ENCODE results near the gene CPED1.

CPED1 gene

DNA sequence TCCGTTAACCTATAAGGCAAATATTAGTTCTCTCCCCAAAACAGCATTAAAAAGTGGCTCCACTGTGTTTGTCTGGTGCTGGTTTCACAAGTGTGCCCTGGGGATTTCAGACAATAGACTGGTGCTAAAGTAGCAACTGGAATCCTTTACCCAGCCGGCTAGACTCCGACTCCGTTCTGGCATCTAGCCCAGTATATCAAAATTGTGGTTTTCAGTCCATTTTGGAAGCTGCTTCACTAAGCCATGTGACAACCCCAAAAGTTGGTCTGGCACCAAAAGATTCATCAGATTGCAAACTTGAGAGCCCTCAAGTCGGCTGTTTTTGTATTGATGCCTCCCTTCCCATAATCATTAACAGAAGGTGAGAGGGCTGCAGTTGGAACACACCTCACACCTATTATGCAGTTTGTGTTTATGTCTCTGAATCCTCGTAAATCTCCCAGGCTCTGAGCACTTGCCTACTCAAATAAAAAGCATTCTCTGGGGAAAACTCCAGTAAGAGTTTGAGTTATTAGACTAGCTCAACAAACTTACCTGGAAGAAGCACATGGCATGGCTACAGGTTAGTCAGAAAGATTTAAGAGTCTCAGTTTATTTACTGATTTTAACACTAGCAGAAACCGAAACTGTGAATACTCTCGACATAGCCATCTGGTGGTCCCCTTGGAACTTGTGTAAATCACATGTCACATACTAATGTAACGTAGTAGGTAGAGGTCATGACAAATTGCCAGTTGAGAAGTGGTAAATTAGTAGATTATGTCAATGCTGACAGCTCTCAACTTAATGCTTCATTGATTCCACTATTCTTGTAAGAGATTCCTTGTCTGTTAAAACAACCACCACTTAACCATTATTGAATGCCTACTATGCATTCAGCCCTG, 325.5 kb downstream of the CPED1 start (continued):
- TF ChIP-seq ZFP37 (tag by site-specific recombination; IDR thresholded peaks at IDR 0.05) (no peak), ZNF132 (tag by site-specific recombination; IDR thresholded peaks at IDR 0.05; ENCODE audit: borderline replicate concordance) (no peak), TRIM28 (IDR thresholded peaks at IDR 0.05; ENCODE audit: borderline replicate concordance, low read length) (peak; percentile 30; the same call in 1 of the 2 replicates), ZNF555 (tag by site-specific recombination; conservative IDR thresholded peaks at IDR 0.05) (no peak), ZNF2 (tag by site-specific recombination; IDR thresholded peaks at IDR 0.05) (peak; percentile 79), SCRT2 (tag by site-specific recombination; IDR thresholded peaks at IDR 0.05) (peak; percentile 89), ZNF830 (tag by site-specific recombination; IDR thresholded peaks at IDR 0.05; ENCODE audit: low read depth) (no peak), ZNF112 (tag by site-specific recombination; IDR thresholded peaks at IDR 0.05) (no peak), FEZF1 (tag by site-specific recombination; IDR thresholded peaks at IDR 0.05) (peak; percentile 99), SP2 (tag by site-specific recombination; IDR thresholded peaks at IDR 0.05) (peak; percentile 23; the same call in 1 of the 2 replicates), ZNF843 (tag by site-specific recombination; IDR thresholded peaks at IDR 0.05) (peak; percentile 98), ZNF596 (tag by site-specific recombination; IDR thresholded peaks at IDR 0.05) (no peak), ZNF510 (tag by site-specific recombination; IDR thresholded peaks at IDR 0.05; ENCODE audit: insufficient replicate concordance) (no peak), ZNF26 (tag by site-specific recombination; IDR thresholded peaks at IDR 0.05) (no peak), KLF16 (tag by site-specific recombination; IDR thresholded peaks at IDR 0.05) (no peak), SETDB1 (IDR thresholded peaks at IDR 0.05; ENCODE audit: insufficient read length, low read length) (no peak), PRDM2 (tag by site-specific recombination; IDR thresholded peaks at IDR 0.05; ENCODE audit: borderline replicate concordance) (no peak), HOXD13 (CRISPR knock-in tag; IDR thresholded peaks at IDR 0.05; ENCODE audit: borderline replicate concordance) (peak; percentile 39; the same call in 1 of the 2 replicates), ELK4 (IDR thresholded peaks at IDR 0.05; ENCODE audit: borderline replicate concordance, low read depth, low read length) (no peak), GFI1B (tag by site-specific recombination; IDR thresholded peaks at IDR 0.05) (peak; percentile 53; the same call in 1 of the 2 replicates), ZFP69B (tag by site-specific recombination; IDR thresholded peaks at IDR 0.05) (no peak), ZNF16 (tag by site-specific recombination; IDR thresholded peaks at IDR 0.05; ENCODE audit: low read depth) (no peak), OVOL3 (tag by site-specific recombination; IDR thresholded peaks at IDR 0.05) (peak; percentile 95), ZNF639 (tag by site-specific recombination; IDR thresholded peaks at IDR 0.05) (0 out of 2 replicates have a peak, but pooled peaks have one; percentile 29), ZNF398 (tag by site-specific recombination; IDR thresholded peaks at IDR 0.05) (0 out of 2 replicates have a peak, but pooled peaks have one; percentile 27)
- TF ChIP-seq, protein P1, sequence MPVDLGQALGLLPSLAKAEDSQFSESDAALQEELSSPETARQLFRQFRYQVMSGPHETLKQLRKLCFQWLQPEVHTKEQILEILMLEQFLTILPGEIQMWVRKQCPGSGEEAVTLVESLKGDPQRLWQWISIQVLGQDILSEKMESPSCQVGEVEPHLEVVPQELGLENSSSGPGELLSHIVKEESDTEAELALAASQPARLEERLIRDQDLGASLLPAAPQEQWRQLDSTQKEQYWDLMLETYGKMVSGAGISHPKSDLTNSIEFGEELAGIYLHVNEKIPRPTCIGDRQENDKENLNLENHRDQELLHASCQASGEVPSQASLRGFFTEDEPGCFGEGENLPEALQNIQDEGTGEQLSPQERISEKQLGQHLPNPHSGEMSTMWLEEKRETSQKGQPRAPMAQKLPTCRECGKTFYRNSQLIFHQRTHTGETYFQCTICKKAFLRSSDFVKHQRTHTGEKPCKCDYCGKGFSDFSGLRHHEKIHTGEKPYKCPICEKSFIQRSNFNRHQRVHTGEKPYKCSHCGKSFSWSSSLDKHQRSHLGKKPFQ (tag by site-specific recombination; IDR thresholded peaks at IDR 0.05) = peak; percentile 96
